ENCODE measurements around the gene COL8A1.

- no peak for TF ChIP-seq POLR2AphosphoS5 (IDR thresholded peaks at IDR 0.05; ENCODE audit: low read length)
- TF ChIP-seq MXI1 (IDR thresholded peaks at IDR 0.05; ENCODE audit: low read depth, low read length), result no peak
- TF ChIP-seq, protein P1, sequence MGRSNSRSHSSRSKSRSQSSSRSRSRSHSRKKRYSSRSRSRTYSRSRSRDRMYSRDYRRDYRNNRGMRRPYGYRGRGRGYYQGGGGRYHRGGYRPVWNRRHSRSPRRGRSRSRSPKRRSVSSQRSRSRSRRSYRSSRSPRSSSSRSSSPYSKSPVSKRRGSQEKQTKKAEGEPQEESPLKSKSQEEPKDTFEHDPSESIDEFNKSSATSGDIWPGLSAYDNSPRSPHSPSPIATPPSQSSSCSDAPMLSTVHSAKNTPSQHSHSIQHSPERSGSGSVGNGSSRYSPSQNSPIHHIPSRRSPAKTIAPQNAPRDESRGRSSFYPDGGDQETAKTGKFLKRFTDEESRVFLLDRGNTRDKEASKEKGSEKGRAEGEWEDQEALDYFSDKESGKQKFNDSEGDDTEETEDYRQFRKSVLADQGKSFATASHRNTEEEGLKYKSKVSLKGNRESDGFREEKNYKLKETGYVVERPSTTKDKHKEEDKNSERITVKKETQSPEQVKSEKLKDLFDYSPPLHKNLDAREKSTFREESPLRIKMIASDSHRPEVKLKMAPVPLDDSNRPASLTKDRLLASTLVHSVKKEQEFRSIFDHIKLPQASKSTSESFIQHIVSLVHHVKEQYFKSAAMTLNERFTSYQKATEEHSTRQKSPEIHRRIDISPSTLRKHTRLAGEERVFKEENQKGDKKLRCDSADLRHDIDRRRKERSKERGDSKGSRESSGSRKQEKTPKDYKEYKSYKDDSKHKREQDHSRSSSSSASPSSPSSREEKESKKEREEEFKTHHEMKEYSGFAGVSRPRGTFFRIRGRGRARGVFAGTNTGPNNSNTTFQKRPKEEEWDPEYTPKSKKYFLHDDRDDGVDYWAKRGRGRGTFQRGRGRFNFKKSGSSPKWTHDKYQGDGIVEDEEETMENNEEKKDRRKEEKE (IDR thresholded peaks at IDR 0.05), result no peak
- TF ChIP-seq, protein P2, sequence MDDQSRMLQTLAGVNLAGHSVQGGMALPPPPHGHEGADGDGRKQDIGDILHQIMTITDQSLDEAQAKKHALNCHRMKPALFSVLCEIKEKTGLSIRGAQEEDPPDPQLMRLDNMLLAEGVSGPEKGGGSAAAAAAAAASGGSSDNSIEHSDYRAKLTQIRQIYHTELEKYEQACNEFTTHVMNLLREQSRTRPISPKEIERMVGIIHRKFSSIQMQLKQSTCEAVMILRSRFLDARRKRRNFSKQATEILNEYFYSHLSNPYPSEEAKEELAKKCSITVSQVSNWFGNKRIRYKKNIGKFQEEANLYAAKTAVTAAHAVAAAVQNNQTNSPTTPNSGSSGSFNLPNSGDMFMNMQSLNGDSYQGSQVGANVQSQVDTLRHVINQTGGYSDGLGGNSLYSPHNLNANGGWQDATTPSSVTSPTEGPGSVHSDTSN (IDR thresholded peaks at IDR 0.05; ENCODE audit: insufficient replicate concordance, low read depth, low read length), result no peak
- no peak for TF ChIP-seq SUPT20H (IDR thresholded peaks at IDR 0.05; ENCODE audit: borderline replicate concordance, control insufficient read depth, low read depth, low read length)
- TF ChIP-seq, protein P3, sequence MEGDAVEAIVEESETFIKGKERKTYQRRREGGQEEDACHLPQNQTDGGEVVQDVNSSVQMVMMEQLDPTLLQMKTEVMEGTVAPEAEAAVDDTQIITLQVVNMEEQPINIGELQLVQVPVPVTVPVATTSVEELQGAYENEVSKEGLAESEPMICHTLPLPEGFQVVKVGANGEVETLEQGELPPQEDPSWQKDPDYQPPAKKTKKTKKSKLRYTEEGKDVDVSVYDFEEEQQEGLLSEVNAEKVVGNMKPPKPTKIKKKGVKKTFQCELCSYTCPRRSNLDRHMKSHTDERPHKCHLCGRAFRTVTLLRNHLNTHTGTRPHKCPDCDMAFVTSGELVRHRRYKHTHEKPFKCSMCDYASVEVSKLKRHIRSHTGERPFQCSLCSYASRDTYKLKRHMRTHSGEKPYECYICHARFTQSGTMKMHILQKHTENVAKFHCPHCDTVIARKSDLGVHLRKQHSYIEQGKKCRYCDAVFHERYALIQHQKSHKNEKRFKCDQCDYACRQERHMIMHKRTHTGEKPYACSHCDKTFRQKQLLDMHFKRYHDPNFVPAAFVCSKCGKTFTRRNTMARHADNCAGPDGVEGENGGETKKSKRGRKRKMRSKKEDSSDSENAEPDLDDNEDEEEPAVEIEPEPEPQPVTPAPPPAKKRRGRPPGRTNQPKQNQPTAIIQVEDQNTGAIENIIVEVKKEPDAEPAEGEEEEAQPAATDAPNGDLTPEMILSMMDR (IDR thresholded peaks at IDR 0.05 in 2 of 3, conservative IDR thresholded peaks at IDR 0.05 in 1 of 3; ENCODE audit: control insufficient read depth in 2 of 3, extremely low read depth in 1 of 3, insufficient read depth in 1 of 3, low read depth in 3 of 3, low read length in 3 of 3), result no peak
- no peak for TF ChIP-seq CHD2 (IDR thresholded peaks at IDR 0.05; ENCODE audit: borderline replicate concordance, low read depth, low read length)
- TF ChIP-seq NR2C2 (IDR thresholded peaks at IDR 0.05; ENCODE audit: borderline replicate concordance, control insufficient read depth, insufficient read length, low read depth), result no peak
- no peak for TF ChIP-seq MTA2 (IDR thresholded peaks at IDR 0.05; ENCODE audit: low read depth)
- TF ChIP-seq PAX8 (IDR thresholded peaks at IDR 0.05), result no peak
- no peak for TF ChIP-seq ZNF24 (IDR thresholded peaks at IDR 0.05)
- TF ChIP-seq PKNOX1 (IDR thresholded peaks at IDR 0.05), result no peak
- TF ChIP-seq POLR2A (IDR thresholded peaks at IDR 0.05; ENCODE audit: low read depth, low read length), result no peak
Observed at GRCh38 chr3:99794485-99794884, 156.1 kb downstream of the COL8A1 start.

Measured in GM12878 (cell line).